Inferior parietal cortex (tissue), 1 donor: Measurements from ENCODE around the gene YIPF4.
"Not testable (repeated sequence)": the region's sequence is repeated elsewhere in the genome, so short reads cannot be mapped to it uniquely, and the experiment has no call there.

ENCODE experiments used
- DNase-seq: peaks from one replicate; pipeline ENCODE4 v3.0.0-alpha.2; 2016; ENCODE audit errors: extremely low spot score

YIPF4 gene

GRCh38 chr2:32277674-32278477 is at the start of gene YIPF4:
YIPF4 (plus strand) TSS chr2:32277904; CDS start chr2:32278156, 252 bp downstream.
- DNase-seq: peak; percentile 96

GRCh38 chr2:32228181-32228580 is 49.5 kb upstream of the YIPF4 start:
- no peak for DNase-seq

GRCh38 chr2:32229635-32230034 is 48.1 kb upstream of the YIPF4 start:
- DNase-seq: no peak

GRCh38 chr2:32231959-32232358 is 45.7 kb upstream of the YIPF4 start:
- no peak for DNase-seq

- no peak for DNase-seq
These were observed 42.4 kb upstream of the YIPF4 start for GRCh38 chr2:32235315-32235714.

GRCh38 chr2:32237488-32237887 is 40.2 kb upstream of the YIPF4 start:
- DNase-seq: no peak

- DNase-seq: no peak
These were observed 39.7 kb upstream of the YIPF4 start for GRCh38 chr2:32237996-32238395.

GRCh38 chr2:32242331-32242730 is 35.4 kb upstream of the YIPF4 start:
- DNase-seq: no peak

- no peak for DNase-seq
These were observed 30.8 kb upstream of the YIPF4 start for GRCh38 chr2:32246911-32247310.

GRCh38 chr2:32248299-32248698 is 29.4 kb upstream of the YIPF4 start:
- no peak for DNase-seq

- DNase-seq: no peak
These were observed 27.9 kb upstream of the YIPF4 start for GRCh38 chr2:32249731-32250236.

- DNase-seq: no peak
These were observed 27.4 kb upstream of the YIPF4 start for GRCh38 chr2:32250290-32250689.

GRCh38 chr2:32258242-32258641 is 19.5 kb upstream of the YIPF4 start:
- no peak for DNase-seq

GRCh38 chr2:32260376-32260775 is 17.3 kb upstream of the YIPF4 start:
- DNase-seq: no peak

GRCh38 chr2:32262105-32262504 is 15.6 kb upstream of the YIPF4 start:
- no peak for DNase-seq

- no peak for DNase-seq
These were observed 13.1 kb upstream of the YIPF4 start, which contains the start of gene NLRC4 for GRCh38 chr2:32264422-32265105. NLRC4 (minus strand) TSS chr2:32264886; CDS start chr2:32256775, 8,111 bp downstream.

GRCh38 chr2:32271063-32271462 is 6.6 kb upstream of the YIPF4 start:
- no peak for DNase-seq

- no peak for DNase-seq
These were observed 5.4 kb upstream of the YIPF4 start for GRCh38 chr2:32272279-32272678.

GRCh38 chr2:32274289-32274688 is 3.4 kb upstream of the YIPF4 start:
- no peak for DNase-seq

- DNase-seq: not testable (repeated sequence)
These were observed 1.9 kb upstream of the YIPF4 start for GRCh38 chr2:32275790-32276189.

GRCh38 chr2:32277363-32277673 is 386 bp upstream of the YIPF4 start:
- no peak for DNase-seq

- DNase-seq: no peak
These were observed 762 bp downstream of the YIPF4 start for GRCh38 chr2:32278478-32278853.

- no peak for DNase-seq
These were observed 6.6 kb downstream of the YIPF4 start for GRCh38 chr2:32284321-32284720.
